SU-DHL-6 (cell line): ENCODE measurements around the gene DNAI2.

Source experiments
- EZH2phosphoT487 ChIP-seq: fragments of 200-600 bp; sonication (generic), shearing (Covaris generic); conservative IDR thresholded peaks from 2 replicates; pipeline ENCODE4 v1.6.1; 2018; ENCODE audit warnings: mild to moderate bottlenecking, antibody characterized with exemption, low read length, moderate library complexity, mixed read lengths
- TF ChIP-seq, protein P1 (sequence below): fragments of 200-600 bp; sonication (generic); IDR thresholded peaks from one replicate; pipeline ENCODE4 v1.5.1; 2017; ENCODE audit warnings: antibody characterized with exemption, mild to moderate bottlenecking, low read length, moderate library complexity; ENCODE audit not compliant: insufficient read depth, poor library complexity, severe bottlenecking

DNA sequence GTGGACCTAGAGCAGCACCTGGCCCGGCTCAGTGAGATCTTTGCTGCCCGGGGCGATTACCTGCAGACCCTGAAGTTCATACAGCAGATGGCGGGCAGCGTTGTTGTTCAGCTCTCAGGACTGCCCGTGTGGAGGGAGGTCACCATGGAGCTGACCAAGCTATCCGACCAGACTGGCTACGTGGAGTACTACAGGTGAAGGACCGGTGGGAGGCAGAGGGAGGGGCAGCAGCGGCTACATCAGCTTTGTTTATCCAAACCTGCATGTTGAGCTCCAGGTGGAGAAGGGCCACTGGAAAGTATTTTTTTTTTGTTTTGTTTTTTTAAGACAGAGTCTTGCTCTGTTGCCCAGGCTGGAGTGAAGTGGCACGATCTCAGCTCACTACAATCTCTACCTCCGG lies 36.7 kb upstream of the DNAI2 start:
- TF ChIP-seq, protein P1, sequence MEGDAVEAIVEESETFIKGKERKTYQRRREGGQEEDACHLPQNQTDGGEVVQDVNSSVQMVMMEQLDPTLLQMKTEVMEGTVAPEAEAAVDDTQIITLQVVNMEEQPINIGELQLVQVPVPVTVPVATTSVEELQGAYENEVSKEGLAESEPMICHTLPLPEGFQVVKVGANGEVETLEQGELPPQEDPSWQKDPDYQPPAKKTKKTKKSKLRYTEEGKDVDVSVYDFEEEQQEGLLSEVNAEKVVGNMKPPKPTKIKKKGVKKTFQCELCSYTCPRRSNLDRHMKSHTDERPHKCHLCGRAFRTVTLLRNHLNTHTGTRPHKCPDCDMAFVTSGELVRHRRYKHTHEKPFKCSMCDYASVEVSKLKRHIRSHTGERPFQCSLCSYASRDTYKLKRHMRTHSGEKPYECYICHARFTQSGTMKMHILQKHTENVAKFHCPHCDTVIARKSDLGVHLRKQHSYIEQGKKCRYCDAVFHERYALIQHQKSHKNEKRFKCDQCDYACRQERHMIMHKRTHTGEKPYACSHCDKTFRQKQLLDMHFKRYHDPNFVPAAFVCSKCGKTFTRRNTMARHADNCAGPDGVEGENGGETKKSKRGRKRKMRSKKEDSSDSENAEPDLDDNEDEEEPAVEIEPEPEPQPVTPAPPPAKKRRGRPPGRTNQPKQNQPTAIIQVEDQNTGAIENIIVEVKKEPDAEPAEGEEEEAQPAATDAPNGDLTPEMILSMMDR = no peak
- no peak for TF ChIP-seq EZH2phosphoT487
